ENCODE data around the gene EYA2. TPM values are rescaled to one million over a fixed set of nuclear protein-coding genes. Genes with fewer than 3 reads are reported as not detected.

The EYA2 gene
- total RNA-seq, 4 donors from 2014 or later = 0.47 to 4.1 (median 2.2) TPM

- ATAC-seq = no peak
- Histone ChIP-seq H3K27ac (no peak overlapping the region), H3K4me3 (no peak overlapping the region), H3K9me3 (peaks cover 0 to 7% (median 0%) of the 10 kb centered on the region in 3 donors), H3K27me3 (no peaks in the 10 kb centered on the region), H3K4me1 (no peaks in the 10 kb centered on the region), H3K36me3 (no peaks in the 10 kb centered on the region)
- 93 to 94% methylated on average over 2 of the region's 2 CpGs for WGBS, 2 donors (ENCODE audit: low coverage in 1 of 2)
- TF ChIP-seq CTCF (IDR thresholded peaks at IDR 0.05) (no peak), POLR2AphosphoS5 (IDR thresholded peaks at IDR 0.05) (no peak), EP300 (IDR thresholded peaks at IDR 0.05) (no peak), POLR2A (IDR thresholded peaks at IDR 0.05) (no peak)
Measured at GRCh38 chr20:47141350-47141921, 246.8 kb downstream of the EYA2 start.

- Histone ChIP-seq H3K9me3 (peaks cover 0 to 7% (median 0%) of the 10 kb centered on the region in 3 donors), H3K36me3 (no peaks in the 10 kb centered on the region), H3K27me3 (no peaks in the 10 kb centered on the region), H3K27ac (no peak overlapping the region), H3K4me3 (no peak overlapping the region), H3K4me1 (no peaks in the 10 kb centered on the region)
- no peak for TF ChIP-seq POLR2AphosphoS5 (IDR thresholded peaks at IDR 0.05)
- TF ChIP-seq CTCF (IDR thresholded peaks at IDR 0.05) = no peak
- TF ChIP-seq POLR2A (IDR thresholded peaks at IDR 0.05) = no peak
- no peak for TF ChIP-seq EP300 (IDR thresholded peaks at IDR 0.05)
- WGBS, 2 donors (ENCODE audit: low coverage in 1 of 2) = 65 to 72% methylated on average over 4 to 5 of the region's 5 CpGs
- no peak for ATAC-seq
Measured at GRCh38 chr20:47141941-47142773, 247.5 kb downstream of the EYA2 start.

- TF ChIP-seq CTCF (IDR thresholded peaks at IDR 0.05) (no peak), POLR2AphosphoS5 (IDR thresholded peaks at IDR 0.05) (no peak), POLR2A (IDR thresholded peaks at IDR 0.05) (no peak), EP300 (IDR thresholded peaks at IDR 0.05) (no peak)
- H3K36me3 ChIP-seq = no peaks in the 10 kb centered on the region
- no peaks in the 10 kb centered on the region for H3K27me3 ChIP-seq
- no peak overlapping the region for H3K27ac ChIP-seq
- ATAC-seq = no peak
- WGBS, 2 donors (ENCODE audit: low coverage in 1 of 2) = 86 to 94% methylated on average over 5 to 14 of the region's 14 CpGs
- no peaks in the 10 kb centered on the region for H3K4me1 ChIP-seq
- H3K9me3 ChIP-seq = peaks cover 0 to 7% (median 0%) of the 10 kb centered on the region in 3 donors
- H3K4me3 ChIP-seq = no peak overlapping the region
Measured at GRCh38 chr20:47142774-47143170, 248.1 kb downstream of the EYA2 start.

- Histone ChIP-seq H3K27me3 (no peaks in the 10 kb centered on the region), H3K4me1 (no peaks in the 10 kb centered on the region), H3K9me3 (peaks cover 0 to 7% (median 0%) of the 10 kb centered on the region in 3 donors), H3K36me3 (no peaks in the 10 kb centered on the region), H3K4me3 (no peak overlapping the region), H3K27ac (no peak overlapping the region)
- TF ChIP-seq EP300 (IDR thresholded peaks at IDR 0.05) (no peak), CTCF (IDR thresholded peaks at IDR 0.05) (no peak), POLR2A (IDR thresholded peaks at IDR 0.05) (no peak), POLR2AphosphoS5 (IDR thresholded peaks at IDR 0.05) (no peak)
- WGBS, 2 donors (ENCODE audit: low coverage in 1 of 2) = 45 to 61% methylated on average over 4 of the region's 4 CpGs
- ATAC-seq = no peak
Measured at GRCh38 chr20:47143657-47144056, 249.0 kb downstream of the EYA2 start.

All from gastroesophageal sphincter (tissue), 4 donors.